Thoracic aorta (tissue), 2 donors: ENCODE measurements around the gene DNASE1. TPM values are rescaled to one million over a fixed set of nuclear protein-coding genes. Genes with fewer than 3 reads are reported as not detected.

Experiments
- ATAC-seq: fragments of 150-250 bp; one replicate; pipeline ENCODE4 v1.8.0; 2017; ENCODE audit warnings: low read depth; ENCODE audit not compliant: insufficient number of reproducible peaks, low FRiP score
- DNase-seq: peaks from one replicate; pipeline ENCODE4 v3.0.0-alpha.2; 2020; ENCODE audit warnings: low spot score
- H3K27ac ChIP-seq, 2 donors: fragments of 200-600 bp; sonication (generic); 1 replicate in 1 of 2; 2 replicates in 1 of 2; pipeline ENCODE4 v1.5.1; 2016; ENCODE audit warnings: mild to moderate bottlenecking in 2 of 2, moderate library complexity in 2 of 2
- H3K27me3 ChIP-seq: fragments of 200-600 bp; sonication (generic); replicated peaks from 2 replicates; pipeline ENCODE4 v1.6.0; 2016; ENCODE audit warnings: mild to moderate bottlenecking; ENCODE audit not compliant: insufficient read depth
- H3K36me3 ChIP-seq: fragments of 200-600 bp; sonication (generic); one replicate; pipeline ENCODE4 v1.5.1; 2016
- H3K4me1 ChIP-seq, 2 donors: fragments of 200-600 bp; sonication (generic); 1 replicate in 1 of 2; 2 replicates in 1 of 2; pipeline versions ENCODE4 v1.5.1 to v1.6.0; 2016; ENCODE audit warnings: low read depth in 2 of 2, mild to moderate bottlenecking in 1 of 2; ENCODE audit not compliant: control insufficient read depth in 1 of 2
- H3K4me3 ChIP-seq: fragments of 200-600 bp; sonication (generic); 2 replicates; pipeline ENCODE4 v1.5.1; 2016; ENCODE audit warnings: mild to moderate bottlenecking
- H3K9me3 ChIP-seq: fragments of 200-600 bp; sonication (generic); 2 replicates; pipeline ENCODE4 v1.5.1; 2016
- total RNA-seq, 2 donors: library from RNA; depleted of rRNA; stranded (reverse); fragments of >200 nt; gene quantifications; one replicate each; pipeline versions ENCODE4 v1.1.0 to v1.2.3, GENCODE V29; 2016
- TF ChIP-seq, protein P1 (sequence below): fragments of 200-600 bp; sonication (generic); IDR thresholded peaks from one replicate; pipeline ENCODE4 v1.5.1; 2019; ENCODE audit warnings: antibody characterized with exemption

The DNASE1 gene
- total RNA-seq, 2 donors from 2014 or later, result 17.4 to 22.9 TPM

DNA sequence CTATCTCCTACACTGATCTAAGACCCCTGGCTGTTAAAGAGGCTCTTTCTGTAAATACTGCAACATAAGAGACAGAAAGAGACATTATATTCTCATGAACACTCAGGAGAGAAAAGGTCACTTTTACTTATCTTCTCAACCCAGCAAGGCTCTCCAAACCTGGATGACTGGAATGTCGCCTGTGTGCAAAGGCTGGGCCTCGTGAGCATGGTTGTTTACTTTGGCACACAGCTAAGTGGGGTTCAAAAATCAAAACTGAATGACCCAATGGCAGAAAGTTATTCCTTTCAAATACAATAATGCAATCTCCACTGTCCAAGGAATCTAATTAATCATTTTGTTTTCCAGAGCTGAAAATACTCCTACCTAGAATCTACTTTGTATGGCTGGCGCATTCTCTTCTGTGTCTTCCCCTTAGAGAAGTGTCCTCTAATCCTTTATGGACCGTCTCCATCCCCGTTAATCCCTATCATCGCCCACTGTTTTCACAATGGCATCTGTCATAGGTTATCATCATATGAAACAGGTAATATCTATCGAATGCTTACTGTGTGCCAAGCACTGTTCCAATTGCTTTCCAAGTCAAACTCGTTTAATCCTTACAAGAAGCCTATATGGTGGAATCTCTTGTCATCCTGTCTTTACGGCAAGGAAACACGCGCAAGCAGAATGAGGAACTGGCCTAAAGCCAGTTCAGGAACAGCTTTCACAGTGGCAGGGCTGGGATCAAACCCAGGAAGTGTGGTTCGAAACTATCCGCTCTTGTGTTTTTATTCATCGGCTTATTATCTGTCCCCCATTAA is 44.4 kb upstream of the DNASE1 start:
- Histone ChIP-seq H3K36me3 (peaks cover 4% of the 10 kb centered on the region), H3K27ac (no peak overlapping the region), H3K9me3 (no peaks in the 10 kb centered on the region), H3K27me3 (no peaks in the 10 kb centered on the region), H3K4me3 (peak overlapping the region; percentile 95), H3K4me1 (peaks cover 13 to 21% of the 10 kb centered on the region in 2 donors)
- DNase-seq, result no peak
- ATAC-seq, result no peak
- TF ChIP-seq, protein P1, sequence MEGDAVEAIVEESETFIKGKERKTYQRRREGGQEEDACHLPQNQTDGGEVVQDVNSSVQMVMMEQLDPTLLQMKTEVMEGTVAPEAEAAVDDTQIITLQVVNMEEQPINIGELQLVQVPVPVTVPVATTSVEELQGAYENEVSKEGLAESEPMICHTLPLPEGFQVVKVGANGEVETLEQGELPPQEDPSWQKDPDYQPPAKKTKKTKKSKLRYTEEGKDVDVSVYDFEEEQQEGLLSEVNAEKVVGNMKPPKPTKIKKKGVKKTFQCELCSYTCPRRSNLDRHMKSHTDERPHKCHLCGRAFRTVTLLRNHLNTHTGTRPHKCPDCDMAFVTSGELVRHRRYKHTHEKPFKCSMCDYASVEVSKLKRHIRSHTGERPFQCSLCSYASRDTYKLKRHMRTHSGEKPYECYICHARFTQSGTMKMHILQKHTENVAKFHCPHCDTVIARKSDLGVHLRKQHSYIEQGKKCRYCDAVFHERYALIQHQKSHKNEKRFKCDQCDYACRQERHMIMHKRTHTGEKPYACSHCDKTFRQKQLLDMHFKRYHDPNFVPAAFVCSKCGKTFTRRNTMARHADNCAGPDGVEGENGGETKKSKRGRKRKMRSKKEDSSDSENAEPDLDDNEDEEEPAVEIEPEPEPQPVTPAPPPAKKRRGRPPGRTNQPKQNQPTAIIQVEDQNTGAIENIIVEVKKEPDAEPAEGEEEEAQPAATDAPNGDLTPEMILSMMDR, result no peak

DNA sequence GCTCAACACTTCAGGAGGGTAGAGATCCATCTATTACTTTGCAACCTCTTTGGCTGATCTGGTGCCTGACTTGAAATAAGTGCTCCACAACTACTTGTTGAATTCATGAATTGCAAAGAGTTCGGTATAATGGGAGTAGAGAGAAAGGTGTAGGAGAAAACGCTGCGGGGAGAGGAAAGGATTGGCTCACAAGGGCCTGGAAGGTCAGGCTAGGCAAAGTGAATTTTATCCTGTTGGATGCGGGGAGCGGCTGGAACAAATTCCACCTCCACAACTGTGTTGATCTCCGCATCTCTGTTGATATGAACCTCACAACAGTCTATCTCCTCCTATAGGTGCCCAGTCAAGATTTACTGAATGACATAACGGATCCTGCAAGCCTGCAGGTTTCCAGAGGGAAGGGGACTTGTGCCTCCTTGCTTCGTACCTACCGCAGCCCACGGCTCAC is 43.8 kb upstream of the DNASE1 start:
- Histone ChIP-seq H3K4me1 (peaks cover 13 to 21% of the 10 kb centered on the region in 2 donors), H3K9me3 (no peaks in the 10 kb centered on the region), H3K27me3 (no peaks in the 10 kb centered on the region), H3K27ac (peak overlapping the region; percentile 62 to 80), H3K4me3 (peak overlapping the region; percentile 95), H3K36me3 (peaks cover 4% of the 10 kb centered on the region)
- ATAC-seq (no peak), DNase-seq (no peak)
- TF ChIP-seq, protein P1, result no peak

DNA sequence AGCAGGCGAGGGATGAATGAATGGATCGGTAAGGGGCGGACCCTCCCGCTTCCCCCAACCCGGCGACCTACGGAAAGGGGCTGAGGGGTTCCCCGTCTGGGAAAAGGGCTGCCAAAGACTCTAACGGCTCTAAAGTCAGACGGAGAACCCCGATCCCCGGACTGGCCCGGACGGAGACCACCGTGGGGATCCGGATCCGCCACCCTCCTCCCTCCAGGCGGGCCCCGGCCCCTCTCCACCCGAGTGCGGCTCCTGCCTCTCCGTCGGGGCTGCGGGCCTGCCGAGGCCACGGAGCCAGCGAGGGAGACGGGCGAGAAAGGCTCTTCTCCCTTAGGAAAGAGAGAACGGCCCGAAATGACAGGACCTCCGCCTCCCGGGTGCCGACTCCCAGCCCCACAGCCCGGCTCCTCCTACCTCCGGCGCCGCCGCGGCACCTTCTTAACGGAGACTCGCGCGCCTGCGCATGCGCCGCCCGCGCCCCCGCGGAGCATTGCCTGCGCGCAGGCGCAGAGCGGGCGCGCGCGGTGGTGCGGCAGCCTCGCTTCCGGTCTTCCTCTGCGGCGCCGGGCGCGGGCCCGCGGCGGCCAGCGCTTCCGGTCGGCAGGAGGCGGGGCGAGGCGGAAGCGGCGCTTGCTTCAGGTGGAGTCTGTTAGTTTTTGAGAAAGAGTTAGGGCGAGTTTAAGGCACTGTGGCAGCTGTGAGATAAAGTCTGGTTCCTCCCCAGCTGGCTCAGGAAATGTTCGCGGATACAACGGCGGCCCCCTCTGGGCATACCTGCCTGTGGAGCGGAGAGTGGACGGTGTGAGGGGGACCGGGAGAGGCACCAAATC is 43.1 kb upstream of the DNASE1 start, which contains the start of gene SLX4:
Gene SLX4 (minus strand): TSS at position 461 of the 830 bp plus-strand sequence. CDS start 2,642 bp downstream, outside the sequence.
- ATAC-seq (peak; percentile 86), DNase-seq (peak; percentile 43)
- Histone ChIP-seq H3K4me3 (peak within 1 kb of the TSS; percentile 95), H3K9me3 (no peaks in the 10 kb centered on the region), H3K4me1 (peaks cover 13 to 21% of the 10 kb centered on the region in 2 donors), H3K27me3 (no peaks in the 10 kb centered on the region), H3K27ac (peak within 1 kb of the TSS; percentile 64 to 80), H3K36me3 (no peaks in the 10 kb centered on the region)
- TF ChIP-seq, protein P1, result no peak

DNA sequence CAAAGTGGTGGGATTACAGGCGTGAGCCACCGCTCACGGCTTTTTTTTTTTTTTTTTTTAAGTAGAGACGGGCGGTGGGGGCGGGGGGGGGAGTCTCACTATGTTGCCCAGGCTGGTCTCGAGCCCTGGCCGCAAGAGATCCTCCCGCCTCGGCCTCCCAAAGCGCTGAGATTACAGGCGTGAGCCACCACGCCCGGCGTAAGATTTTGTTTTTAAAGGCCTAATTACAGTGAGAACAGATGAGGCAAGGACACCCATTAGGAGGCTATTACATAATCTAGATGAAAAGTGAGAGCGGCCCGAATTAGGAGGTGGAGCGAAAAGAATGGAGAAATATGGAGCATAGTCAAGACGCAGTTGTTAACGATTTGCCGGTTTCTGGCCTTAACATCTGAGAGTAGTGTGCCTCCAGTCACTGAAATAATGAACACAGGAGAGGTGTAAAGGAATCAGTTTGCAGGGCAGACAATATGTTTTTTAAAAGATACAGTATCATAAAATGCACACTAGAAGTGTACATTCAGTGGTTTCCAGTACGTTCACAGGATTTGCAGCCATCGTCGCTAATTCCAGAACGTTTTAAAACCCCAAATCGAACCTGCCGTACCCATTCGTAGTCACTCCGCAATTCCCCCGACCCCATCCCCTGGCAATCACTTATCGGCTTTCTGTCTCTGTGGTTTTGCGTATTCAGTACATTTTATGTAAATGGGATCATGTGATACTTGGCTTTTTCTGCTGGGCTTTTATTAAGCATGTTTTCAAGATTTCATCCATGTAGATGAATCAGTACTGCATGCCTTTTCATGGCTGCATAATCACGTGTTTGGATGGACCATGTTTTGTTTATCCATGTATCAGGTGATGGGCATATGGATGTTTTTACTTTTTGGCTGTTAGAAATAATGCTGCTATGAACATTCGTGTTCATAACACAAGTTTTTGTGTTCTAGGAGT is 41.7 kb upstream of the DNASE1 start:
- TF ChIP-seq, protein P1, result no peak

More for the DNA sequence above, 41.7 kb upstream of the DNASE1 start:
- no peaks in the 10 kb centered on the region for H3K36me3 ChIP-seq
- DNase-seq, result no peak
- peak overlapping the region; percentile 95 for H3K4me3 ChIP-seq
- no peak for ATAC-seq
- H3K4me1 ChIP-seq, result peaks cover 13 to 21% of the 10 kb centered on the region in 2 donors
- no peaks in the 10 kb centered on the region for H3K9me3 ChIP-seq
- no peak overlapping the region for H3K27ac ChIP-seq
- H3K27me3 ChIP-seq, result no peaks in the 10 kb centered on the region
